Astrocyte (in vitro differentiated cells and primary cell): Measurements from ENCODE around the gene PREX1.

Experiments
- CTCF ChIP-seq: IDR thresholded peaks from 2 replicates; pipeline ENCODE4 v1.5.1; 2011; ENCODE audit warnings: low read depth, mild to moderate bottlenecking, inconsistent platforms, low read length, moderate library complexity; ENCODE audit not compliant: insufficient read depth
- EZH2 ChIP-seq: IDR thresholded peaks from 2 replicates; pipeline ENCODE4 v1.6.1; 2012; ENCODE audit warnings: mild to moderate bottlenecking, low read length, inconsistent platforms; ENCODE audit not compliant: insufficient read depth

GRCh38 chr20:48606172-48606840 lies 221.5 kb downstream of the PREX1 start:
- no peak for TF ChIP-seq EZH2
- TF ChIP-seq CTCF, result no peak
